Measurements from ENCODE around the gene CBX4.

DNA sequence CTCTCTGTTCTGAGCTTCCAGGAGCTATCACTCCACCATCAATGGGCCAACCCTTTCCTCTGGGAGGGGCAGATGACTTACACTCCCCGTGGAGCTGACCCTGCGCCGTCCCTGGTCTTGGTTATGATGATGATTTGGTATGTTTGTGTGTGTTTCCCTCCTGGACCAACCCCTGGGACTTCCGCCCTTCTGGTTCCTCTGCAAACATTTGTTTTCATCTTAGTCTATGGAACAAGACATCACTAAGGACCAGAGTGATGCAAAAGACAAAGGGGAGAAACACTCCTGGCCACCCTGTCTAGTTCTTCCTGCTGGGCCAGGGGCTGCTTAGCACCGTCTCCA, 13.7 kb downstream of the CBX4 start:
- TF ChIP-seq ZNF626 (tag by site-specific recombination; IDR thresholded peaks at IDR 0.05) (no peak), BCL11A (tag by site-specific recombination; IDR thresholded peaks at IDR 0.05; ENCODE audit: low read depth) (no peak), ZNF707 (tag by site-specific recombination; IDR thresholded peaks at IDR 0.05) (no peak), ZNF776 (tag by site-specific recombination; IDR thresholded peaks at IDR 0.05; ENCODE audit: borderline replicate concordance) (no peak), RBAK (tag by site-specific recombination; IDR thresholded peaks at IDR 0.05) (no peak), ZNF121 (tag by site-specific recombination; IDR thresholded peaks at IDR 0.05) (no peak)
- TF ChIP-seq, protein P1, sequence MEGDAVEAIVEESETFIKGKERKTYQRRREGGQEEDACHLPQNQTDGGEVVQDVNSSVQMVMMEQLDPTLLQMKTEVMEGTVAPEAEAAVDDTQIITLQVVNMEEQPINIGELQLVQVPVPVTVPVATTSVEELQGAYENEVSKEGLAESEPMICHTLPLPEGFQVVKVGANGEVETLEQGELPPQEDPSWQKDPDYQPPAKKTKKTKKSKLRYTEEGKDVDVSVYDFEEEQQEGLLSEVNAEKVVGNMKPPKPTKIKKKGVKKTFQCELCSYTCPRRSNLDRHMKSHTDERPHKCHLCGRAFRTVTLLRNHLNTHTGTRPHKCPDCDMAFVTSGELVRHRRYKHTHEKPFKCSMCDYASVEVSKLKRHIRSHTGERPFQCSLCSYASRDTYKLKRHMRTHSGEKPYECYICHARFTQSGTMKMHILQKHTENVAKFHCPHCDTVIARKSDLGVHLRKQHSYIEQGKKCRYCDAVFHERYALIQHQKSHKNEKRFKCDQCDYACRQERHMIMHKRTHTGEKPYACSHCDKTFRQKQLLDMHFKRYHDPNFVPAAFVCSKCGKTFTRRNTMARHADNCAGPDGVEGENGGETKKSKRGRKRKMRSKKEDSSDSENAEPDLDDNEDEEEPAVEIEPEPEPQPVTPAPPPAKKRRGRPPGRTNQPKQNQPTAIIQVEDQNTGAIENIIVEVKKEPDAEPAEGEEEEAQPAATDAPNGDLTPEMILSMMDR (tag by site-specific recombination; IDR thresholded peaks at IDR 0.05): no peak
